Keratinocyte (primary cell): ENCODE data around the gene RANBP17. TPM values are rescaled to one million over a fixed set of nuclear protein-coding genes. Genes with fewer than 3 reads are reported as not detected.

Experiments
- DNase-seq: peaks from one replicate; pipeline ENCODE4 v3.0.0-alpha.2; 2011; ENCODE audit warnings: low read depth, missing footprints, low spot score
- FAIRE-seq: peaks from 2 replicates; lab custom pipeline; 2011; peaks lifted over from hg19 to GRCh38; lab: Jason Lieb, UNC
- H2AFZ ChIP-seq: 2 replicates; pipeline ENCODE4 v1.6.0; 2012; ENCODE audit warnings: low read length, control low read depth, inconsistent platforms; ENCODE audit not compliant: control insufficient read depth
- H3K27ac ChIP-seq: 2 replicates; pipeline ENCODE4 v1.5.1; 2011; ENCODE audit warnings: low read length; ENCODE audit not compliant: control insufficient read depth, insufficient read depth
- H3K27me3 ChIP-seq: 3 replicates; pipeline ENCODE4 v1.6.0; 2011; ENCODE audit warnings: low read length; ENCODE audit not compliant: control insufficient read depth, insufficient read depth; ENCODE audit errors: extremely low read depth
- H3K36me3 ChIP-seq, 2 experiments: 2 replicates in 1 of 2; 3 replicates in 1 of 2; pipeline ENCODE4 v1.5.1; 2011; ENCODE audit warnings: low read length in 2 of 2, mild to moderate bottlenecking in 1 of 2; ENCODE audit not compliant: control insufficient read depth in 2 of 2, insufficient read depth in 2 of 2; ENCODE audit errors: extremely low read depth in 1 of 2
- H3K4me1 ChIP-seq: 3 replicates; pipeline ENCODE4 v1.5.1; 2011; ENCODE audit warnings: low read length; ENCODE audit not compliant: control insufficient read depth, insufficient read depth; ENCODE audit errors: extremely low read depth
- H3K4me2 ChIP-seq: 3 replicates; pipeline ENCODE4 v1.6.0; 2011; ENCODE audit warnings: low read depth, low read length; ENCODE audit not compliant: control insufficient read depth, insufficient read depth; ENCODE audit errors: extremely low read depth
- H3K4me3 ChIP-seq, 3 experiments: fragments of 200-600 bp in 1 of 3; sonication (generic) in 1 of 3; 2 replicates in 2 of 3; 3 replicates in 1 of 3; pipeline ENCODE4 v1.5.1; 2011 to 2016; ENCODE audit warnings: low read length in 3 of 3, mild to moderate bottlenecking in 3 of 3, control low read depth in 2 of 3, inconsistent platforms in 1 of 3, low read depth in 1 of 3, mixed read lengths in 1 of 3, mixed run types in 1 of 3, moderate library complexity in 1 of 3; ENCODE audit not compliant: control insufficient read depth in 2 of 3, insufficient read depth in 2 of 3; ENCODE audit errors: extremely low read depth in 1 of 3
- H3K79me2 ChIP-seq: 2 replicates; pipeline ENCODE4 v1.6.0; 2012; ENCODE audit warnings: low read length; ENCODE audit not compliant: control insufficient read depth, insufficient read depth
- H3K9ac ChIP-seq: 3 replicates; pipeline ENCODE4 v1.6.0; 2011; ENCODE audit warnings: low read length; ENCODE audit not compliant: control insufficient read depth, insufficient read depth; ENCODE audit errors: extremely low read depth
- H3K9me1 ChIP-seq: 3 replicates; pipeline ENCODE4 v1.6.0; 2011; ENCODE audit warnings: low read length; ENCODE audit not compliant: control insufficient read depth, insufficient read depth; ENCODE audit errors: extremely low read depth
- H3K9me3 ChIP-seq: 2 replicates; pipeline ENCODE4 v1.5.1; 2012; ENCODE audit warnings: low read depth, low read length; ENCODE audit not compliant: control insufficient read depth
- H4K20me1 ChIP-seq: 3 replicates; pipeline ENCODE4 v1.6.0; 2011; ENCODE audit warnings: low read length; ENCODE audit not compliant: control insufficient read depth, insufficient read depth; ENCODE audit errors: extremely low read depth
- CTCF ChIP-seq, 3 experiments: IDR thresholded peaks in 1 of 3; conservative IDR thresholded peaks in 1 of 3; optimal IDR thresholded peaks in 1 of 3; 2 replicates in 2 of 3; 3 replicates in 1 of 3; pipeline versions ENCODE3 to v1.5.1; 2011; ENCODE audit warnings: low read length in 3 of 3, mild to moderate bottlenecking in 3 of 3, moderate library complexity in 2 of 3, control low read depth in 1 of 3, inconsistent platforms in 1 of 3; ENCODE audit not compliant: insufficient read depth in 2 of 3; ENCODE audit errors: extremely low read depth in 1 of 3
- EZH2 ChIP-seq: IDR thresholded peaks from one replicate; pipeline ENCODE4 v1.6.1; 2012; ENCODE audit warnings: inconsistent platforms, mild to moderate bottlenecking, low read length, moderate library complexity
- dilution Hi-C: fragments of 300-500 bp; cut with MboI; formaldehyde crosslinking; loops from one replicate; pipeline ENCODE4 v1.7.0; 2020; ENCODE audit warnings: low sequenced_read_pairs; ENCODE audit not compliant: extremely low pct_ligation_motif_present
- polyA plus RNA-seq, 5 experiments: library from polyadenylated mRNA; depleted of rRNA in 3 of 5; stranded (reverse) in 3 of 5; stranded (forward) in 1 of 5; unstranded in 1 of 5; fragments of >200 nt; gene quantifications; 1 replicate in 1 of 5; 2 replicates in 3 of 5; 3 replicates in 1 of 5; pipeline versions ENCODE4 v1.2.1 to v1.2.3, GENCODE V29; 2011 to 2012; ENCODE audit warnings: missing spikeins in 2 of 5, low read depth in 1 of 5, low replicate concordance in 1 of 5

RANBP17 gene
- polyA plus RNA-seq, 1 donor (not counting 4 experiments of a cell fraction or from before 2014, with no cell fraction given) = 0.97 TPM

DNA sequence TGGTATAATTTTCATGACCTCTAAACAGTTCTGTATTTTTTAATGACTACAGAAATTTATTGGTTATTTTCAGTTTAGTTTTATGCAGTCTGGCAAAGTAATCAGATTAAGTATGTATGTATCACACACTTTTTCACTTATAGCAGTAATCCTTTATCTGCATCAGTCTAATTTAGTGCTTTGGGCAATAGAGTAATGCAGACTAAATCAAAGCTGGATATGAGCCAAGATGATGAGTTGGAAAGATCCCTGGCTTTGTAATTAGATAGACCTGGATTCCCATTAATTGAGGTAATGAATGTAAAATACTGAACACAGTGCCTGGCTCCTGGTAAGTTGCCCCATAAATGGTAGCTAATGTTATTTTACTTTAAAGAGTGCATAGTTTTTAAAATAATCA is 231.8 kb downstream of the RANBP17 start:
- H3K9ac ChIP-seq = no peak overlapping the region
- dilution Hi-C loops = no loop called here
- no peaks in the 10 kb centered on the region for H3K9me1 ChIP-seq
- H3K4me2 ChIP-seq = no peak overlapping the region
- H3K27ac ChIP-seq = no peak overlapping the region
- DNase-seq (no peak), FAIRE-seq (no peak)
- no peaks in the 10 kb centered on the region for H3K27me3 ChIP-seq
- H3K4me3 ChIP-seq = no peak overlapping the region
- TF ChIP-seq EZH2 (no peak), CTCF (optimal IDR thresholded peaks at IDR 0.05 in 1 of 3, IDR thresholded peaks at IDR 0.05 in 1 of 3, conservative IDR thresholded peaks at IDR 0.05 in 1 of 3; ENCODE audit: extremely low read depth in 1 of 3, insufficient read depth in 2 of 3, low read length in 3 of 3) (no peak)
- no peaks in the 10 kb centered on the region for H3K4me1 ChIP-seq
- no peaks in the 10 kb centered on the region for H3K36me3 ChIP-seq
- no peak overlapping the region for H2AFZ ChIP-seq
- no peaks in the 10 kb centered on the region for H4K20me1 ChIP-seq
- no peaks in the 10 kb centered on the region for H3K79me2 ChIP-seq
- H3K9me3 ChIP-seq = no peaks in the 10 kb centered on the region

GRCh38 chr5:171094356-171094755 is 232.5 kb downstream of the RANBP17 start:
- Histone ChIP-seq H2AFZ (no peak overlapping the region), H3K4me1 (no peaks in the 10 kb centered on the region), H3K27me3 (no peaks in the 10 kb centered on the region), H3K4me3 (no peak overlapping the region), H3K79me2 (no peaks in the 10 kb centered on the region), H3K9me3 (no peaks in the 10 kb centered on the region), H3K4me2 (no peak overlapping the region), H3K36me3 (no peaks in the 10 kb centered on the region), H3K9ac (no peak overlapping the region), H4K20me1 (no peaks in the 10 kb centered on the region), H3K9me1 (no peaks in the 10 kb centered on the region), H3K27ac (no peak overlapping the region)
- FAIRE-seq (no peak), DNase-seq (no peak)
- dilution Hi-C loops = no loop called here
- no peak for TF ChIP-seq EZH2
- no peak for TF ChIP-seq CTCF (optimal IDR thresholded peaks at IDR 0.05 in 1 of 3, IDR thresholded peaks at IDR 0.05 in 1 of 3, conservative IDR thresholded peaks at IDR 0.05 in 1 of 3; ENCODE audit: extremely low read depth in 1 of 3, insufficient read depth in 2 of 3, low read length in 3 of 3)
